GM19328 (cell line): ENCODE results near the gene TUBB8.
"Not testable (repeated sequence)": the region's sequence is repeated elsewhere in the genome, so short reads cannot be mapped to it uniquely, and the experiment has no call there.

Experiments used
- ATAC-seq: cut with Tn5 transposase; IDR thresholded peaks from one replicate; pipeline ENCODE4 v1.9.1; 2021; ENCODE audit warnings: mild to moderate bottlenecking, moderate library complexity; ENCODE audit not compliant: unreplicated experiment

Gene TUBB8

GRCh38 chr10:49926-50325 lies 830 bp upstream of the TUBB8 start:
- not testable (repeated sequence) for ATAC-seq

GRCh38 chr10:47864-48263 lies 1.2 kb downstream of the TUBB8 start:
- not testable (repeated sequence) for ATAC-seq

GRCh38 chr10:13315-13635 lies 35.8 kb downstream of the TUBB8 start:
- ATAC-seq, result not testable (repeated sequence)

- ATAC-seq, result not testable (repeated sequence)
These were observed 36.4 kb downstream of the TUBB8 start for GRCh38 chr10:12444-13314.

- ATAC-seq, result not testable (repeated sequence)
These were observed 37.8 kb downstream of the TUBB8 start for GRCh38 chr10:11260-11659.

- not testable (repeated sequence) for ATAC-seq
These were observed 38.7 kb downstream of the TUBB8 start for GRCh38 chr10:10261-10971.
